SH-SY5Y (cell line): ENCODE measurements around the gene OR10H1.

Experiments
- GATA2 ChIP-seq: IDR thresholded peaks from 2 replicates; pipeline ENCODE4 v1.6.1; 2011; ENCODE audit warnings: mild to moderate bottlenecking, low read depth, low read length
- GATA3 ChIP-seq: IDR thresholded peaks from 2 replicates; pipeline ENCODE4 v1.6.1; 2011; ENCODE audit warnings: low read depth, mild to moderate bottlenecking, low read length, moderate library complexity

DNA sequence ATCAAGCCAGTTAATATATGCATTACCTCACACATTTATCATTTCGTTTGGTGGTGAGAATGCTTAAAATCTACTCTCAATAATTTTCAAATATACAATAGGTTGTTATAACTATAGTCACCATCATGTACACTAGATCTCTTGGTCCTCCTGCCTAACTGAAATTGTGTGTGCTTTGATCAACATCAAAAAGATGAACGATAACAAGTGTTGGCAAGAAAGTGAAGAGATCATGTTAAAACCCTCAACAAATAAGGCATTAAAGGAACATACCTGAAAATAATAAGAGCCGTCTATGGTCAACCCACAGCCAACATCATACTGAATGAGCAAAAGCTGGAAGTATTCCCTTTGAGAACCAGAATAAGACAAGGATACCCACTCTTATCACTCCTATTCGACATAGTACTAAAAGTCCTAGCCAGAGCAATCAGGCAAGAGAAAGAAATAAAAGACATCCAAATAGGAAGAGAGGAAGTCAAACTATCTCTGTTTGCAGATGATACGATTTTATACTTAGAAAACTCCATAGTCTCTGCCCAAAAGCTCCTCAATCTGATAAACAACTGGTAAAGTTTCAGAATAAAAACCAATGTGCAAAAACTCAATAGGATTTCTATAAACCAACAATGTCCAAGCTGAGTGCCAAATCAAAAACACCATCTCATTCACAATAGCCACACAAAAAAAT, 27.9 kb upstream of the OR10H1 start:
- TF ChIP-seq GATA3: no peak
- TF ChIP-seq GATA2: no peak
